ENCODE data around the gene CEP152. TPM values are rescaled to one million over a fixed set of nuclear protein-coding genes. Genes with fewer than 3 reads are reported as not detected.

The CEP152 gene
- total and polyA plus RNA-seq, 2 donors from 2014 or later: 1.4 to 4.5 TPM

- Histone ChIP-seq H3K27me3 (ENCODE audit: control insufficient read depth, insufficient read depth, low read length) (no peaks in the 10 kb centered on the region), H3K9me3 (ENCODE audit: control insufficient read depth in 2 of 3, insufficient read depth in 1 of 3, low read length in 3 of 3) (peaks cover 0 to 5% (median 0%) of the 10 kb centered on the region in 3 donors), H3K36me3 (ENCODE audit: control insufficient read depth in 2 of 3, insufficient read depth in 3 of 3, low read length in 3 of 3) (no peaks in the 10 kb centered on the region), H3K4me3 (ENCODE audit: low read length in 3 of 3) (no peak overlapping the region), H3K27ac (ENCODE audit: low read depth in 2 of 2, low read length in 2 of 2) (no peak overlapping the region), H3K4me1 (ENCODE audit: control insufficient read depth in 2 of 3, insufficient read depth in 2 of 3, low read depth in 1 of 3, low read length in 3 of 3) (no peaks in the 10 kb centered on the region), H3K9ac (ENCODE audit: low read length in 3 of 3) (no peak overlapping the region)
- no peak for FAIRE-seq
- no peak for TF ChIP-seq CTCF (IDR thresholded peaks at IDR 0.05; ENCODE audit: borderline replicate concordance, extremely low read depth, insufficient read depth)
- DNase-seq: no peak
- intact Hi-C loops (cut with DNase I): no loop called here
Observed at GRCh38 chr15:48730506-48730905, 80.4 kb downstream of the CEP152 start.

- FAIRE-seq: no peak
- H3K4me1 ChIP-seq (ENCODE audit: control insufficient read depth in 2 of 3, insufficient read depth in 2 of 3, low read depth in 1 of 3, low read length in 3 of 3): no peaks in the 10 kb centered on the region
- H3K9me3 ChIP-seq (ENCODE audit: control insufficient read depth in 2 of 3, insufficient read depth in 1 of 3, low read length in 3 of 3): no peaks in the 10 kb centered on the region
Observed at GRCh38 chr15:48723969-48724368, 86.9 kb downstream of the CEP152 start.

GRCh38 chr15:48722764-48723661 is 87.9 kb downstream of the CEP152 start:
- Histone ChIP-seq H3K4me1 (ENCODE audit: control insufficient read depth in 2 of 3, insufficient read depth in 2 of 3, low read depth in 1 of 3, low read length in 3 of 3) (no peaks in the 10 kb centered on the region), H3K9ac (ENCODE audit: low read length in 3 of 3) (no peak overlapping the region), H3K27ac (ENCODE audit: low read depth in 2 of 2, low read length in 2 of 2) (no peak overlapping the region), H3K36me3 (ENCODE audit: control insufficient read depth in 2 of 3, insufficient read depth in 3 of 3, low read length in 3 of 3) (no peaks in the 10 kb centered on the region), H3K4me3 (ENCODE audit: low read length in 3 of 3) (no peak overlapping the region), H3K27me3 (ENCODE audit: control insufficient read depth, insufficient read depth, low read length) (no peaks in the 10 kb centered on the region), H3K9me3 (ENCODE audit: control insufficient read depth in 2 of 3, insufficient read depth in 1 of 3, low read length in 3 of 3) (no peaks in the 10 kb centered on the region)
- TF ChIP-seq CTCF (IDR thresholded peaks at IDR 0.05; ENCODE audit: borderline replicate concordance, extremely low read depth, insufficient read depth): no peak
- intact Hi-C loops (cut with DNase I): no loop called here
- DNase-seq: no peak
- FAIRE-seq: no peak

More at GRCh38 chr15:48723969-48724368, 86.9 kb downstream of the CEP152 start:
- Histone ChIP-seq H3K27me3 (ENCODE audit: control insufficient read depth, insufficient read depth, low read length) (no peaks in the 10 kb centered on the region), H3K4me3 (ENCODE audit: low read length in 3 of 3) (no peak overlapping the region), H3K9ac (ENCODE audit: low read length in 3 of 3) (no peak overlapping the region), H3K36me3 (ENCODE audit: control insufficient read depth in 2 of 3, insufficient read depth in 3 of 3, low read length in 3 of 3) (no peaks in the 10 kb centered on the region), H3K27ac (ENCODE audit: low read depth in 2 of 2, low read length in 2 of 2) (no peak overlapping the region)
- intact Hi-C loops (cut with DNase I): no loop called here
- no peak for DNase-seq
- TF ChIP-seq CTCF (IDR thresholded peaks at IDR 0.05; ENCODE audit: borderline replicate concordance, extremely low read depth, insufficient read depth): no peak

All from kidney (tissue), 14 donors.